Vagina (tissue), 2 donors: ENCODE measurements around the gene LTBP2. TPM values are rescaled to one million over a fixed set of nuclear protein-coding genes. Genes with fewer than 3 reads are reported as not detected.

Source experiments
- DNase-seq, 2 donors: peaks; one replicate each; pipeline ENCODE4 v3.0.0-alpha.2; 2017; ENCODE audit errors: extremely low spot score in 2 of 2
- H3K27ac ChIP-seq: fragments of 200-600 bp; sonication (generic); one replicate; pipeline ENCODE4 v1.5.1; 2019
- H3K27me3 ChIP-seq: fragments of 200-600 bp; sonication (generic); one replicate; pipeline ENCODE4 v1.5.1; 2019
- H3K36me3 ChIP-seq, 2 donors: fragments of 200-600 bp; sonication (generic); one replicate each; pipeline ENCODE4 v1.5.1; 2017 to 2019
- H3K4me1 ChIP-seq: fragments of 200-600 bp; sonication (generic); one replicate; pipeline ENCODE4 v1.5.1; 2019
- H3K4me3 ChIP-seq, 2 donors: fragments of 200-600 bp; sonication (generic); 1 replicate in 1 of 2; 2 replicates in 1 of 2; pipeline ENCODE4 v1.5.1; 2016 to 2019
- H3K9me3 ChIP-seq: fragments of 200-600 bp; sonication (generic); one replicate; pipeline ENCODE4 v1.5.1; 2019
- POLR2A ChIP-seq, 2 donors: fragments of 450-650 bp; IDR thresholded peaks; one replicate each; pipeline ENCODE4 v1.6.1; 2017; ENCODE audit warnings: antibody characterized with exemption in 2 of 2, mild to moderate bottlenecking in 2 of 2, moderate library complexity in 2 of 2
- POLR2AphosphoS5 ChIP-seq, 2 donors: sonication (generic); formaldehyde crosslinking; IDR thresholded peaks; one replicate each; pipeline ENCODE4 v1.9.0; 2017; ENCODE audit warnings: antibody characterized with exemption in 2 of 2, mild to moderate bottlenecking in 2 of 2, low read depth in 1 of 2; ENCODE audit not compliant: insufficient read depth in 1 of 2
- intact Hi-C: fragments of 100-400 bp; cut with DNase I; formaldehyde crosslinking; loops from one replicate; pipeline ENCODE4 v1.15.1; 2023
- total RNA-seq: library from RNA; depleted of rRNA; stranded (reverse); fragments of >200 nt; gene quantifications from one replicate; pipeline ENCODE4 v1.2.3, GENCODE V29; 2016
- TF ChIP-seq, protein P1 (sequence below), 3 experiments: fragments of 450-650 bp in 2 of 3; fragments of 200-600 bp in 1 of 3; sonication (generic) in 1 of 3; IDR thresholded peaks; one replicate each; pipeline ENCODE4 v1.5.1; 2017 to 2019; ENCODE audit warnings: antibody characterized with exemption in 3 of 3, mild to moderate bottlenecking in 2 of 3, moderate library complexity in 2 of 3

LTBP2 gene
- total RNA-seq, 1 donor from 2014 or later = 52.5 TPM

DNA sequence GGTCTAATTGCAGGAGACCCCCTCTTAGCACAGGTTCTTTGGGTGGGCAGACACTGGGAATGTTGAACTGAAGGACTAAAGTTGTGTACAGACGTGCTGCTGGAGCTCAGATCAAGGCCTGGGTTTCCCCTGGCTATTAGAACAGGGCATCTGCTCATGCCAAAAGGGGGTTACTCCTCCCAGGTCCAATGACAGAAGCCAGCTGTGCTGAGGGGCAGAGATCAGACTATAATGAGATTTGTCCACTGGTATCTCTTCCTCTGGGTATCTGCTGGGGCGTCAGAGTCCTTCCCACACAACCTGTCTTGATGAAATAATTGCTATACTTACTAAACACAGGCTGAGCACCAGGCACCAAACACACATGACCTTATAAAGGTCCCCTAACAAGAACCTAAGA is 42.6 kb downstream of the LTBP2 start:
- Histone ChIP-seq H3K9me3 (no peaks in the 10 kb centered on the region), H3K4me3 (no peak overlapping the region), H3K36me3 (no peaks in the 10 kb centered on the region), H3K27ac (peak overlapping the region; percentile 81), H3K4me1 (peaks cover 93% of the 10 kb centered on the region), H3K27me3 (no peaks in the 10 kb centered on the region)
- TF ChIP-seq, protein P1, sequence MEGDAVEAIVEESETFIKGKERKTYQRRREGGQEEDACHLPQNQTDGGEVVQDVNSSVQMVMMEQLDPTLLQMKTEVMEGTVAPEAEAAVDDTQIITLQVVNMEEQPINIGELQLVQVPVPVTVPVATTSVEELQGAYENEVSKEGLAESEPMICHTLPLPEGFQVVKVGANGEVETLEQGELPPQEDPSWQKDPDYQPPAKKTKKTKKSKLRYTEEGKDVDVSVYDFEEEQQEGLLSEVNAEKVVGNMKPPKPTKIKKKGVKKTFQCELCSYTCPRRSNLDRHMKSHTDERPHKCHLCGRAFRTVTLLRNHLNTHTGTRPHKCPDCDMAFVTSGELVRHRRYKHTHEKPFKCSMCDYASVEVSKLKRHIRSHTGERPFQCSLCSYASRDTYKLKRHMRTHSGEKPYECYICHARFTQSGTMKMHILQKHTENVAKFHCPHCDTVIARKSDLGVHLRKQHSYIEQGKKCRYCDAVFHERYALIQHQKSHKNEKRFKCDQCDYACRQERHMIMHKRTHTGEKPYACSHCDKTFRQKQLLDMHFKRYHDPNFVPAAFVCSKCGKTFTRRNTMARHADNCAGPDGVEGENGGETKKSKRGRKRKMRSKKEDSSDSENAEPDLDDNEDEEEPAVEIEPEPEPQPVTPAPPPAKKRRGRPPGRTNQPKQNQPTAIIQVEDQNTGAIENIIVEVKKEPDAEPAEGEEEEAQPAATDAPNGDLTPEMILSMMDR (IDR thresholded peaks at IDR 0.05) = no peak
- intact Hi-C loops = no loop called here
- DNase-seq = no peak

DNA sequence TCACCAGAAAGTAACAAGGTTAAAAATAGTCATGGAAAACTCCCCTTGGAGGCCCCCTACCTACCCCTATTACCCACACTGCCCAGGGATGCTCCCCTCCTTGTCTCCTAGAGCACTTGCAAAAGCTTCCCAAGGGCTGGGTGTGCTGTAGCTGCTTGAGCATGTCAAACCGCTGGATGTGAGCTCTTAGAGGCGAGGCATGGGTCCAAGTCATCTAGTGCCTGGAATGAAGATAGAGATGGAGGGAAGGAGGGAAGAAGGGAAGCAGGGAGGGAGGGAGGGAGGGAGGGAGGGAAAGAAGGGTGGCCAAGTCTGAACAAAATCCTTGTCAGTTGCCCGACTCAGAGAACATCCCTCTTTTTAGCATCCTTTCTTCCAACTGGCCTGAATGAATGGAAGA is 43.1 kb downstream of the LTBP2 start:
- H3K27ac ChIP-seq = peak overlapping the region; percentile 81
- intact Hi-C loops = no loop called here
- TF ChIP-seq POLR2AphosphoS5 (IDR thresholded peaks at IDR 0.05; ENCODE audit: insufficient read depth in 1 of 2, low read depth in 1 of 2) (no peak), POLR2A (IDR thresholded peaks at IDR 0.05) (no peak)
- TF ChIP-seq, protein P1 (IDR thresholded peaks at IDR 0.05) = no peak
- no peaks in the 10 kb centered on the region for H3K9me3 ChIP-seq
- H3K27me3 ChIP-seq = no peaks in the 10 kb centered on the region
- peaks cover 88% of the 10 kb centered on the region for H3K4me1 ChIP-seq
- H3K36me3 ChIP-seq = no peaks in the 10 kb centered on the region
- no peak for DNase-seq
- no peak overlapping the region for H3K4me3 ChIP-seq

DNA sequence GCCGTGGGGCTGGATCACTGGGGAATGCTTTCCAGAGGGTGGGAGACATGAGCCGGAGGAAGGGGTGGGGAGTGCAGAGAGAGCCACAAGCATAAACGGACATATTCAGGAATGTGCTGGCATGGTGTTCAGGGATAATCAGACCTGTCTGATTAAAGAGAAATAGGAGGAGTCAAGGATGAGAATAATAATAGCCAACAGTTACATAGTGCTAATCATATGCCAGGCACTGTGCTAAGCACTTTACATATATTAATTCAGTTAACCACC is 43.7 kb downstream of the LTBP2 start:
- H3K27me3 ChIP-seq = no peaks in the 10 kb centered on the region

DNA sequence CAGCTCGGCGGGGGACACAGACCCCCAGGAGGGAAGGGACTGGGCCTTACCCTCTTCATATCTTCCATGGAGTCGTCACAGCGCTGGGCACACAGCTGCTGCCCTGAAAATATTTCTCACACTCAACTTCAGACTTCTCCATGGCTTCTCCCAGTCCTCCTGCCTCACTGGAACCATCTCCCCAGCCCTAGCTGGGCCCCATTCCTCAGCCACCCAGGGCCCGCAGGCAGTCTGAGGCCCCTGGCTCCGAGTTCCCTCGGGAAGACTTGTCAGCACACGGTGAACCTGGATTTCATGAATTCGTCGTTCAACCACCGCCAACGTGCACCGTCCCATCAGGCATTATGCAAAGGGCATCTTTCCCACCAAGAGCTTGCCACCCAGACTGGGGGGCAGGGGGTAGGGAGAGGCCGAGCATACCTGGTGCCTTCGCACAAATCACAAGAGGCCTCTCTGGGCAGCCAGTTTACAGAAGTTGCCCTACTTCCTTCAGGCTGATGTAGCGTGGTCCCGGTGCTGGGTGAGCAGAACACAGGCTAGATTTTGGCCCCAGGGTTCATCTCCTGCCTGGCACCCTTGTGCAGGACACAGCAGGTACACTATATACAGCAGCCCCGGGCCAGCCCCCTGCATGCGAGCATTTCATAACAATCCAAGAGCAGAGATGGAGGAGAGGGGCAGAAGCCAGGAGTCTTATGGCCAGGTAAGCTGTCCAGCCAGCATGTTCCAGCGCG is 44.2 kb downstream of the LTBP2 start:
- no peak for TF ChIP-seq POLR2AphosphoS5 (IDR thresholded peaks at IDR 0.05; ENCODE audit: insufficient read depth in 1 of 2, low read depth in 1 of 2)
- TF ChIP-seq POLR2A (IDR thresholded peaks at IDR 0.05) = no peak
- TF ChIP-seq, protein P1 (IDR thresholded peaks at IDR 0.05) = no peak
- H3K27me3 ChIP-seq = no peaks in the 10 kb centered on the region
- DNase-seq = no peak
- H3K9me3 ChIP-seq = no peaks in the 10 kb centered on the region
- H3K4me3 ChIP-seq = no peak overlapping the region
- intact Hi-C loops = no loop called here
- H3K36me3 ChIP-seq = no peaks in the 10 kb centered on the region
- peaks cover 87% of the 10 kb centered on the region for H3K4me1 ChIP-seq
- peak overlapping the region; percentile 81 for H3K27ac ChIP-seq

More for the DNA sequence above, 43.7 kb downstream of the LTBP2 start:
- Histone ChIP-seq H3K36me3 (no peaks in the 10 kb centered on the region), H3K9me3 (no peaks in the 10 kb centered on the region), H3K4me1 (peaks cover 87% of the 10 kb centered on the region), H3K27ac (peak overlapping the region; percentile 81), H3K4me3 (no peak overlapping the region)
- no peak for DNase-seq
- intact Hi-C loops = no loop called here
- TF ChIP-seq, protein P1 (IDR thresholded peaks at IDR 0.05) = no peak
- no peak for TF ChIP-seq POLR2AphosphoS5 (IDR thresholded peaks at IDR 0.05; ENCODE audit: insufficient read depth in 1 of 2, low read depth in 1 of 2)
- no peak for TF ChIP-seq POLR2A (IDR thresholded peaks at IDR 0.05)

DNA sequence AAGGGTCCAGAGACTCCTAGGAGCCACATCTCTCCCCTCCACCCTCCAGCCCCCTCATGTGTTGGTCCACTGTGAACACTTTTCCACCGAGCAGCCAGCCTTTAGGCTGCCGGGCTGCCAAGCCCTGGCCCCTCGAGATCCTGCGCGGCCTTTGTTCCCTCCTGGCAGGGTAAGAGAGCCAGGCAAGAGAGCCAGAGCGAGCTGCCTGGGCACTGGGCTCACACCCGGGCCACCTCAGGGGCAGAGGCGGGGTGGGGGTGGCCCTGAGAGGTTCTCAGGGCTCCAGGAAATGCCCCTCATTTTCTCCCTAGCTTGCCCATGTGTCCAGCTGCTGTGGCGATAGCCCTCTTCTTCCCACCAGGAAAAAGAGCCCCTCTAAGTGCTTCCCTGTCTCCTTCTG is 44.8 kb downstream of the LTBP2 start:
- Histone ChIP-seq H3K36me3 (no peaks in the 10 kb centered on the region), H3K27me3 (no peaks in the 10 kb centered on the region), H3K4me1 (peaks cover 86% of the 10 kb centered on the region), H3K4me3 (no peak overlapping the region), H3K9me3 (no peaks in the 10 kb centered on the region), H3K27ac (peak overlapping the region; percentile 81)
- DNase-seq = no peak
- intact Hi-C loops = no loop called here
- TF ChIP-seq, protein P1 (IDR thresholded peaks at IDR 0.05) = no peak
- no peak for TF ChIP-seq POLR2AphosphoS5 (IDR thresholded peaks at IDR 0.05; ENCODE audit: insufficient read depth in 1 of 2, low read depth in 1 of 2)
- no peak for TF ChIP-seq POLR2A (IDR thresholded peaks at IDR 0.05)
